ENCODE data around the gene AGBL4. TPM values are rescaled to one million over a fixed set of nuclear protein-coding genes. Genes with fewer than 3 reads are reported as not detected.

Gene AGBL4
- total RNA-seq, 1 donor from 2014 or later, result not detected

- no peak for DNase-seq (ENCODE audit: extremely low read depth, low read depth, low spot score)
Measured at GRCh38 chr1:48784301-48784700, 1239.5 kb downstream of the AGBL4 start.

GRCh38 chr1:48777219-48777895 is 1246.4 kb downstream of the AGBL4 start:
- DNase-seq (ENCODE audit: extremely low read depth, low read depth, low spot score), result no peak

- no peak for DNase-seq (ENCODE audit: extremely low read depth, low read depth, low spot score)
Measured at GRCh38 chr1:48776393-48777218, 1247.1 kb downstream of the AGBL4 start, which contains the start of gene BEND5. TSS of gene BEND5 (minus strand) at chr1:48776891. CDS start at chr1:48776831, 60 bp downstream.

- DNase-seq (ENCODE audit: extremely low read depth, low read depth, low spot score), result no peak
Measured at GRCh38 chr1:48775831-48776392, 1247.8 kb downstream of the AGBL4 start.

- DNase-seq (ENCODE audit: extremely low read depth, low read depth, low spot score), result no peak
Measured at GRCh38 chr1:48773133-48773532, 1250.6 kb downstream of the AGBL4 start.

GRCh38 chr1:48772211-48772610 is 1251.5 kb downstream of the AGBL4 start:
- no peak for DNase-seq (ENCODE audit: extremely low read depth, low read depth, low spot score)

- no peak for DNase-seq (ENCODE audit: extremely low read depth, low read depth, low spot score)
Measured at GRCh38 chr1:48771561-48771960, 1252.2 kb downstream of the AGBL4 start.

GRCh38 chr1:48767975-48768510 is 1255.7 kb downstream of the AGBL4 start:
- no peak for DNase-seq (ENCODE audit: extremely low read depth, low read depth, low spot score)

- no peak for DNase-seq (ENCODE audit: extremely low read depth, low read depth, low spot score)
Measured at GRCh38 chr1:48765335-48765734, 1258.4 kb downstream of the AGBL4 start.

- DNase-seq (ENCODE audit: extremely low read depth, low read depth, low spot score), result no peak
Measured at GRCh38 chr1:48761986-48762385, 1261.8 kb downstream of the AGBL4 start.

GRCh38 chr1:48761411-48761810 is 1262.3 kb downstream of the AGBL4 start:
- DNase-seq (ENCODE audit: extremely low read depth, low read depth, low spot score), result no peak

GRCh38 chr1:48760857-48761256 is 1262.9 kb downstream of the AGBL4 start:
- no peak for DNase-seq (ENCODE audit: extremely low read depth, low read depth, low spot score)

GRCh38 chr1:48758976-48759375 is 1264.8 kb downstream of the AGBL4 start:
- no peak for DNase-seq (ENCODE audit: extremely low read depth, low read depth, low spot score)

- DNase-seq (ENCODE audit: extremely low read depth, low read depth, low spot score), result no peak
Measured at GRCh38 chr1:48757363-48757762, 1266.4 kb downstream of the AGBL4 start.

GRCh38 chr1:48756683-48757316 is 1267.0 kb downstream of the AGBL4 start:
- DNase-seq (ENCODE audit: extremely low read depth, low read depth, low spot score), result no peak

- DNase-seq (ENCODE audit: extremely low read depth, low read depth, low spot score), result no peak
Measured at GRCh38 chr1:48753293-48753692, 1270.5 kb downstream of the AGBL4 start.

GRCh38 chr1:48750109-48750508 is 1273.6 kb downstream of the AGBL4 start:
- DNase-seq (ENCODE audit: extremely low read depth, low read depth, low spot score), result no peak

- DNase-seq (ENCODE audit: extremely low read depth, low read depth, low spot score), result no peak
Measured at GRCh38 chr1:48749068-48749467, 1274.7 kb downstream of the AGBL4 start.

GRCh38 chr1:48746906-48747305 is 1276.8 kb downstream of the AGBL4 start:
- no peak for DNase-seq (ENCODE audit: extremely low read depth, low read depth, low spot score)

- DNase-seq (ENCODE audit: extremely low read depth, low read depth, low spot score), result no peak
Measured at GRCh38 chr1:48744032-48744431, 1279.7 kb downstream of the AGBL4 start.

- no peak for DNase-seq (ENCODE audit: extremely low read depth, low read depth, low spot score)
Measured at GRCh38 chr1:48743480-48743879, 1280.3 kb downstream of the AGBL4 start.
